ENCODE results near the gene GBX1. TPM values are rescaled to one million over a fixed set of nuclear protein-coding genes. Genes with fewer than 3 reads are reported as not detected.
A peak's percentile ranks its signal among the peaks of the same experiment; 100 is the strongest.

Gene GBX1
- total and polyA plus RNA-seq, 5 experiments from 2014 or later = not detected

DNA sequence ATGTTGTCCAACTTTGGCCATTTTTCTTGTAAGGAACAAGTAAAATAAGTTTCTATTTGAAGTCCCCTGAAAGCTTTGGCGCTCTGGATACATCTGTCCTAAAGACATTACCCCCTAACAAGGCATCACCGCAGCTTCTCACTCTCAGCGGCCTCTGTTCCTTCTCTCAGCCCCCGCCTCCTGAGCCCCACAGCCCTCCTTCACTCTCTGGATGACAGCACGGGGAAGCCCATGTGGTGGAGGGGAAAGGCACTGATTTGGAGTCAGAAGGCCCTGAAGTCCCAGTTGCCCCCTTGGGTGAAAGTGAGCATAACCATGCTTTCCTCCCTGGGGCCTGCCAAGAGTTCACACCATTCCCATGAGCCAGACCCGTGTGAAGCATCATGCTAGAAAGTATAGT is 38.2 kb upstream of the GBX1 start:
- H3K9me3 Mint-ChIP-seq = no peaks in the 10 kb centered on the region
- peak overlapping the region in 3 of 10 donors; percentile 65 to 82 (median 79) for H3K27ac Mint-ChIP-seq
- peaks cover 21 to 26% (median 23%) of the 10 kb centered on the region in 4 donors for H3K4me1 Mint-ChIP-seq
- DNase-seq (no peak), ATAC-seq (no peak)
- H3K4me3 Mint-ChIP-seq = peak overlapping the region in 2 of 10 donors; percentile 15 to 56
- H3K36me3 Mint-ChIP-seq = peaks cover 0 to 1% (median 0%) of the 10 kb centered on the region in 3 donors
- H3K27me3 Mint-ChIP-seq = peaks cover 0 to 4% (median 0%) of the 10 kb centered on the region in 5 donors
- POLR2A ChIA-PET = no interaction called here

DNA sequence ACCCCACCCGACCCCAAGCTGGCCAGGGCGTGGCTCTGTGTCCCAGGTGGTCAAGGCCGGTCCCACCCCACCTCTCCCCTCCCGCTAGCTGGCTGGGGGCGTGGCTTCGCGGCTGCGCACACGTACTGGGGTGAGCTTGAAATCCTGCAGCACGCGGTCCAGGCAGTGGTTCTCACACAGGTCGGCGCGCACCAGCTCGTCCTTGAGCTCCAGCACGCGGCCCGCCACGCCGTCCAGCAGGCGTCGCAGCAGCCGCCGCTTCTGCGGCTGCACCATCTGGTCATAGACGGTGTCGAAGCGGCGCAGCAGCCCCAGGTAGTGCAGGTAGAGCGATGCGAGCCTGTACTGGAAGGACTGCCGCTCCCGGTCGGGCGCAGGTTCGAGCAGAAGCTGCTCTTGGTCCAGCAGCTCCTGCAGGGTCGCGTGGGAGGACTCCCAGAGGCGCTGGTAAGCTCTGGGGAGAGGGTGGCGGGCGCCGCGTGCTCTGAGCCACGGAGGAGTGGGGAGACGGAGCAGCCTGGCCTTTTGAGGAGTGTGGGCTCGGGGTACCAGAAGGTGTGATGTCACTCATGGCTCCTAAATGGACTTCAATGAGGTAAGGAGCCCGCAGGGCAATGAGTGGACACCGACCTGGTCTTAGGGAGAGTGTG is 37.0 kb upstream of the GBX1 start:
- POLR2A ChIA-PET = no interaction called here
- Mint-ChIP-seq H3K36me3 (no peaks in the 10 kb centered on the region), H3K9me3 (no peaks in the 10 kb centered on the region), H3K4me1 (peaks cover 19 to 28% (median 23%) of the 10 kb centered on the region in 4 donors), H3K4me3 (peak overlapping the region in 2 of 10 donors; percentile 22 to 45), H3K27me3 (peaks cover 0 to 4% (median 0%) of the 10 kb centered on the region in 5 donors), H3K27ac (peak overlapping the region in 2 of 10 donors; percentile 2 to 57)
- ATAC-seq = no peak
- DNase-seq = no peak

DNA sequence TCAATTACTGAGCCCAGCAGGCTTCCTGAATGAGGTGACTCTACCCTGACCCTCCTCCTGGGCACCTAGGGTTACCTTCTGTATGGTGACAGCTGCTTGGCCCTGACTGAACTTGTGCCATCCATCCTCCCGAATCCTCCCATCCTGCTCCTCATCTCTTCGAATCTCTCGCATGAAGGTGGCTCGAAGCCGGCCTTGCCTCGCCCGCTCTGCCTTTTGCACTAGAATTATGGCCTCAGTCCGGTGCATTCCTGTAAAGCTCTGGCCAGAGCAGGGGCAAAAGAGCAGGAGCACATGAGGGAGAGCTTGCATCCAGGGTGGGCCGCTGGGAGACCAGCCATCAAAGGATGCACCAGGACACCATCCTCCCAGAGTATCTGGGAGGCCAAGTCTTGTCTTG is 35.3 kb upstream of the GBX1 start:
- no peak overlapping the region for H3K4me3 Mint-ChIP-seq

DNA sequence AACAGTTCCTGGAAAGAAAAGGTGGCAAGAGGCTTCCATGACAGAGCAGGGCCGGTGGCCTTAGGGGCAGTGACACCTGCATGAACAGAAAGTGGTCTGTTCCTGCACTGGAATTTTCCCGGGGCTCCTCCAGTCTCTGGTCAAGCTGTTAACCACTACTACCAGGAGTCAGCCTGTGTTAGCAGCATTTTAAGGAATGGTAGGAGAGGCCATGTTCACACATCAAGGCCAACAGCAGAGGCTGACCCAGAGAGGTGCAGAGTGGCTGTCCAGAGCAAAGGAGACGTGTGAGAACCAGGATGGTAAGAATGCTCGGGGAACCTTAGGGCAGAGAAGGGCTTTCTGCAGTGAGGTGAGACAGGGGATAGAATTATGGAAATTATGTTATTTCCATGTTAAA is 34.3 kb upstream of the GBX1 start:
- ATAC-seq (no peak), DNase-seq (no peak)
- Mint-ChIP-seq H3K4me1 (peaks cover 7 to 11% (median 10%) of the 10 kb centered on the region in 4 donors), H3K27ac (peak overlapping the region in 1 of 10 donors; percentile 4), H3K9me3 (no peaks in the 10 kb centered on the region), H3K27me3 (peaks cover 0 to 4% (median 0%) of the 10 kb centered on the region in 5 donors), H3K36me3 (no peaks in the 10 kb centered on the region), H3K4me3 (no peak overlapping the region)
- POLR2A ChIA-PET = no interaction called here

More for the DNA sequence above, 35.3 kb upstream of the GBX1 start:
- POLR2A ChIA-PET = no interaction called here
- ATAC-seq = no peak
- Mint-ChIP-seq H3K36me3 (no peaks in the 10 kb centered on the region), H3K9me3 (no peaks in the 10 kb centered on the region), H3K4me1 (peaks cover 16 to 22% (median 20%) of the 10 kb centered on the region in 4 donors), H3K27ac (peak overlapping the region in 1 of 10 donors; percentile 29), H3K27me3 (peaks cover 0 to 4% (median 0%) of the 10 kb centered on the region in 5 donors)
- no peak for DNase-seq

DNA sequence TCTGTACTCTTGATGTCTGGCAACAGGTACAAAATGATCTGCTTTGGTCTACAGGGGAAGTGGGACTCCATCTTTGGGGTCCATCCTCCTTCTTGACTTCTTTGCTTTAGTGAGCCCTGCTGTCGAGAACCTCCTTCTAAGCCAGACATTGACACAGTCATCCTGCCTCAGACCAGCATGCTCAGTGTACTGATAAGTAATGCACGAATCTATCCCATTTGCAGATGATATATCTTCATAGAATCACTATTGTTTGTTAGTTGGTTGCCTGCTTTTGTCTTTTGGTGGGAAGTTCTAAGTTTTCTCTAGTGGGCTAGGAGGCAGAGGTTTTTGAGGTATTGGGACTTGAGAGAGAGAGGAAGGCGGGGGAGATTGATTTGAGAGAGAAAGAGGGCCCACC is 33.9 kb upstream of the GBX1 start:
- Mint-ChIP-seq H3K27me3 (peaks cover 0 to 4% (median 0%) of the 10 kb centered on the region in 5 donors), H3K4me1 (peaks cover 4 to 9% (median 7%) of the 10 kb centered on the region in 4 donors), H3K9me3 (no peaks in the 10 kb centered on the region), H3K27ac (peak overlapping the region in 1 of 10 donors; percentile 4), H3K4me3 (no peak overlapping the region), H3K36me3 (no peaks in the 10 kb centered on the region)
- no peak for DNase-seq
- ATAC-seq = no peak
- POLR2A ChIA-PET = no interaction called here

DNA sequence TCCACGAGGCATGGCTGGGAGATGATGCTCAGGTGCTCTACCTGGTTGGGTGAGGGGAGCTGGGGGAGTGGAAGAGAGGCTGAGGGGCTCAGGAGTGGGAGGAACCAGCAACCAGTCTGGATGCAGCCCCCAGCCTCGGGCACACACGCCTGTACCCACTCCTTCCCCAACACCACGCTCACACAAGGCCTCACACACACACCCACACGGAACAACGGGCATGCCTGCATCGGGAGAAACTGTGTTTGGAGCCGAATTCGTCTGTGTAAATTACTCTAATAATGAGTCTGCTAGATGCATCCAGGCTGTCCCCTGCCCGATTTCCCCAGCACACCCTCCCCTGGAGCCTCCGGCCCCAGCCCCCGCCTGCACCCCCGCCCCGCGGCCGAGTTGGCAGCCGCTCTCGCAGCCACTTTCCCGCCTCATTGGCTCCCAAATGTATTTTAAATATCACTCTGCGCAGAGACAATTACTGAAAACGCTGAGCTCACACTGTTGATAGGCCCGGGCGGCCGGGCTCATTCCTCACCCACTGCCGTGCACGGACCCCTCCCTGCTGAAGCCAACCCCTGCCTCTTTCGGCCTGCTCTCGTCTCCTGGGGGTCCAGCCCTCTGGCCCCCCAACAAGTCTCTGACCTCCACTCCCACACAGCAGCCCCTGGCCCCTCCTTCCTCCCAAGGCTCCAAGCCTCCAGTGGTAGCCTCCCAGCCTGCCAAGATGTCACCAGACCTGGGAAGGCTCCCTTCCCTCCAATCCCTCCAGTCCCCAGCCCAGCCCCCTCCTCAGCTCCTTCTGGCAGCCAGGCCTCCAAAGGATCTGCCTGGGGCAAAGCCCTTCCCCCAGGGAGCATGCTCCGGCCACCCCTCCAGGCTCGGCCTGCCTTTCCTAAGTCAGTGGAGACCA is 31.7 kb upstream of the GBX1 start:
- peaks cover 0 to 9% (median 3%) of the 10 kb centered on the region in 4 donors for H3K4me1 Mint-ChIP-seq
- ATAC-seq = no peak
- H3K4me3 Mint-ChIP-seq = no peak overlapping the region
- no peak for DNase-seq
- no peaks in the 10 kb centered on the region for H3K9me3 Mint-ChIP-seq
- H3K27ac Mint-ChIP-seq = no peak overlapping the region
- peaks cover 0 to 9% (median 3%) of the 10 kb centered on the region in 5 donors for H3K27me3 Mint-ChIP-seq
- H3K36me3 Mint-ChIP-seq = no peaks in the 10 kb centered on the region
- POLR2A ChIA-PET = no interaction called here

DNA sequence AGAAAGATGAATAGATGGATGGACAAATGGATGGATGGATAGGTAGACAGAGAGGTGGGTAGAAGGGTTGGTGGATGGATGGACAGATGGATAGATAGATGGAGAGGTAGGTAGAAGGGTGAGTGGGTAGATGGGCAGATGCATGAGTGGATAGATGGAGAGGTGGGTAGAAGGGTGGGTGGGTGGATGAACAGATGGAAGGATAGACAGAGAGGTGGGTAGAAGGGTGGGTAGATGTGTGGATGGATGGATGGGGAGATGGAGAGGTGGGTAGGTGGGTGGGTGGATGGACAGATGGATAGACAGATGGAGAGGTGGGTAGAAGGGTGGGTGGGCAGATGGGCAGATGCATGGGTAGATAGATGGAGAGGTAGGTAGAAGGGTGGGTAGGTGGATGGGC is 30.4 kb upstream of the GBX1 start:
- H3K27me3 Mint-ChIP-seq = peaks cover 0 to 9% (median 3%) of the 10 kb centered on the region in 5 donors
- H3K4me3 Mint-ChIP-seq = no peak overlapping the region
- no peak for DNase-seq
- ATAC-seq = no peak
- no peaks in the 10 kb centered on the region for H3K9me3 Mint-ChIP-seq
- no peak overlapping the region for H3K27ac Mint-ChIP-seq
- POLR2A ChIA-PET = no interaction called here
- peaks cover 0 to 12% (median 6%) of the 10 kb centered on the region in 4 donors for H3K4me1 Mint-ChIP-seq
- H3K36me3 Mint-ChIP-seq = no peaks in the 10 kb centered on the region

DNA sequence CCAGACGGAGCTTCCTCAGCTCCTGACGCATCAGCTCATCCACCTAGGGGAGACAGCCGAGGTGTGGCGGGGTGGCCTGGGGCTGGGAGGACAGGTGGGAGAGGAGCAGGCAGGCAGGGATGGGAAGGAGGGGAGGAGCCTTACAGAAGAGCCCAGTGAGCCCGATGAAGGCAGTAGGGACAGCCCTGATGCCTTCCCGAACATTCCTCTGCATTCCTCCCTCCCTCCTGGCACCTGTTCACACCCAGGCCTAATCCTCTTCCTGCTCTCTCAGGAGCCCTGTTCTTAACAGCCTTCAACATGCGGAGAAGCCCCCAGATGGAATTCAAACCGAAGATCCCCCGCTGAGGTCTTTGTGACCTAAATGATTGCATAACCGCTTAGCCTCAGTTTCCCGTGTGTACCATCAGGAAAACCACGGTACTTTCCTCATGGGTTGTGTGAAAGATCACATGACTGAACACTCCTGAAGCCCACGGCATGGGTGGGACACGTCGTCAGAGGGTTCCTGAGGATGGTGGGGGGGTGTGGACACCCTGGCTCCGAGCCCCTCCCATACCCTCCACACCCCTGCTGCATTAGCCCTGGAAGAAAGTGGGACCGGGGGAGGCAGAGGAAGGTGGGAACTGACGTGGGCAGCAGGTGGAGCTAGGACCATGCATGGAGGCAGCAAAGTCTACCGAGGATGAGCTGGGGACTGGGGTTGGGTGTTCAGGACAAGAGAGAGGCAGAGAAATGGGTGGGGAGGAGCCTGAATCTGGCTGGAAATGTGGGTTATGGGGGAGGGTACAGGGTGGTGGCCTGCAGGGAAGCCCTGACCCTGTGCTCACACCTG is 28.3 kb upstream of the GBX1 start:
- H3K4me1 Mint-ChIP-seq = peaks cover 0 to 12% (median 6%) of the 10 kb centered on the region in 4 donors
- ATAC-seq (no peak), DNase-seq (no peak)
- POLR2A ChIA-PET = no interaction called here
- H3K36me3 Mint-ChIP-seq = no peaks in the 10 kb centered on the region
- no peak overlapping the region for H3K4me3 Mint-ChIP-seq
- H3K27ac Mint-ChIP-seq = no peak overlapping the region
- peaks cover 0 to 7% (median 3%) of the 10 kb centered on the region in 5 donors for H3K27me3 Mint-ChIP-seq
- H3K9me3 Mint-ChIP-seq = no peaks in the 10 kb centered on the region

DNA sequence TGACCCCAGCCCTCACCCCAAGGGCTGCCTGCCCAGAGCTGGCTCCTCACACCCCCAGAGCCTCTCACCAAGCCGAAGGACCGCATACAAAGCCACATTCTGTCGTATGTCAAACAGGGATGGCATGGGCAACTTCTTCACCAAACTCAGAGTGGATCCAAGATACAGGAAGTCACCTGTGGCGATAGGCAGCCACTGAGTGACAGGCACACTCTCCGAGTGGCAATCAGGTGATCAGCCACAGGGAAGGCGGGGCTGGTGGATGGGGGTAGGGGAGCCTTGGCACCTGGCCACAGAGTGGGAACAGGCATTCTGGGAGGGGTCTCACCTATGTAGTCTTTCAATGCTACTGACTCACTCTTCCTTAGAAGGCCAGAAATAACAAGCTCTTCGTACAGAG is 26.7 kb upstream of the GBX1 start:
- Mint-ChIP-seq H3K27me3 (peaks cover 0 to 8% (median 3%) of the 10 kb centered on the region in 5 donors), H3K36me3 (no peaks in the 10 kb centered on the region), H3K27ac (peak overlapping the region in 2 of 10 donors; percentile 34 to 82), H3K9me3 (peaks cover 0 to 2% (median 0%) of the 10 kb centered on the region in 9 donors), H3K4me3 (no peak overlapping the region), H3K4me1 (peaks cover 0 to 12% (median 5%) of the 10 kb centered on the region in 4 donors)
- no peak for DNase-seq
- POLR2A ChIA-PET = no interaction called here
- ATAC-seq = peak in 1 of 2 donors; percentile 68

DNA sequence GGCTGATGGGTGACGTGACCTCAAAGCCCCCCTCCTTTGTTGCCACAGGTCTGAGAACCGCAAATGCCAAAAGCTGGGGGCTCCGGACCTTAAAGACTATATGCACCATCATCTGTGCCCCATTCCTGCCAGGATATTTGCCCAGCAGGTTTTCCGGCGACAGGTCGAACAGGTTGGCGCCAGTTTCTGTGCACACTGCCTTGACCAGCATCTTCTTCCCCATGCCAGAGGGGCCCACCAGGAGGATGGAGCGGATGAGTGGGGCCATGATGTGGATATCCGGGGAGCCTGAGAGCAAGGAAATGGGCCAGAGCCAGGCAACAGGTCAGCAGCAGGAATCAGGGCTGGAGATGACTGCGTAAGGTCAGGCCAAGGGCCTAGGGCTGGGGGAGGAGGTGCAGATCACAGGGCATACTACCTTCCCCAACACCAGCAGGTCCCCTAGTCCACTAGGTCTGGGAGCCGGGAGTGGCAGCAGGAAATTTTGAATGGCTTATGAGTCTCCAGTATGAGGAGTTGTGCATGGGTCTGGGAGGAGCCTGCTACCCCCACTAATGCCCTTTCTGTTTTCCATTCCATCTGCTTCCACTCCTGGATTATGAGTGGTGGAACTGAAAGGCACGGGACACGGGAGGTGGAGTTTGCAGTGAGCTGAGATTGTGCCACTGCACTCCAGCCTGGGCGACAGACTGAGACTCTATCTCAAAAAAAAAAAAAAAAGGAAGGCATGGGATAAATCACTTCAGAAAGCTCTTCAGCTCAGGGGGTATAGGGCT is 25.9 kb upstream of the GBX1 start:
- POLR2A ChIA-PET = no interaction called here
- Mint-ChIP-seq H3K27me3 (peaks cover 0 to 8% (median 3%) of the 10 kb centered on the region in 5 donors), H3K36me3 (no peaks in the 10 kb centered on the region), H3K27ac (peak overlapping the region in 2 of 10 donors; percentile 80 to 82), H3K9me3 (peaks cover 0 to 2% (median 0%) of the 10 kb centered on the region in 9 donors), H3K4me3 (no peak overlapping the region), H3K4me1 (peaks cover 0 to 12% (median 5%) of the 10 kb centered on the region in 4 donors)
- no peak for ATAC-seq
- DNase-seq = no peak

DNA sequence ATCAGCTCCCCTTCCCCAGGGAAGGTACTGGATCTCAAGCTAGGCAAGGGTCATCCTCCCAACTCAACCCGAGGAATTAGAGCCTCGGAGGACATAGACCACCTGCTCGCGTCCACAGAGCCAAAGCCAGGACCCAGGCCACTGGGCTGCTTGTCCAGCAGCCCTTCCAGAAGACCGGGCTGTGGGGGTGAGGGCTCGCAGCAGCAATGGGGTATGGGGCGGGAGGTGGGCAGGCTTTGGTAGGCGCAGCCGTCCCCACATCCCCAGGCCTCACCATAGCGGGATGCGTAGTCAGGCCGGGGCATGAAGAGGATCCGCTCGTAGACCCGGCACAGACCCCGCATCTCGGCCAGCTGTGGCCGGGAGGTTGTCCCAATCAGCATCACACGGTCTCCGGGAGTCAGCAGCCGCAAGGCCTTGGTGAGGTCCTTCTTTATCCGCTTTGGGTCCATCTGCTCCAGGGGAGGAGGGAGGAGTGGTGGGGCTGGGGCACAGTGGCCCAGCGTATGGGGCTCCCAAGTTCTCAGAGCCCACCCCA is 24.6 kb upstream of the GBX1 start:
- no peak overlapping the region for H3K27ac Mint-ChIP-seq
- POLR2A ChIA-PET = no interaction called here
- peaks cover 0 to 12% (median 5%) of the 10 kb centered on the region in 4 donors for H3K4me1 Mint-ChIP-seq
- peaks cover 0 to 10% (median 3%) of the 10 kb centered on the region in 5 donors for H3K27me3 Mint-ChIP-seq
- ATAC-seq (no peak), DNase-seq (no peak)
- H3K36me3 Mint-ChIP-seq = no peaks in the 10 kb centered on the region
- no peak overlapping the region for H3K4me3 Mint-ChIP-seq
- peaks cover 0 to 2% (median 0%) of the 10 kb centered on the region in 9 donors for H3K9me3 Mint-ChIP-seq
